ENCODE data around the gene HOXA13.

HOXA13 gene

DNA sequence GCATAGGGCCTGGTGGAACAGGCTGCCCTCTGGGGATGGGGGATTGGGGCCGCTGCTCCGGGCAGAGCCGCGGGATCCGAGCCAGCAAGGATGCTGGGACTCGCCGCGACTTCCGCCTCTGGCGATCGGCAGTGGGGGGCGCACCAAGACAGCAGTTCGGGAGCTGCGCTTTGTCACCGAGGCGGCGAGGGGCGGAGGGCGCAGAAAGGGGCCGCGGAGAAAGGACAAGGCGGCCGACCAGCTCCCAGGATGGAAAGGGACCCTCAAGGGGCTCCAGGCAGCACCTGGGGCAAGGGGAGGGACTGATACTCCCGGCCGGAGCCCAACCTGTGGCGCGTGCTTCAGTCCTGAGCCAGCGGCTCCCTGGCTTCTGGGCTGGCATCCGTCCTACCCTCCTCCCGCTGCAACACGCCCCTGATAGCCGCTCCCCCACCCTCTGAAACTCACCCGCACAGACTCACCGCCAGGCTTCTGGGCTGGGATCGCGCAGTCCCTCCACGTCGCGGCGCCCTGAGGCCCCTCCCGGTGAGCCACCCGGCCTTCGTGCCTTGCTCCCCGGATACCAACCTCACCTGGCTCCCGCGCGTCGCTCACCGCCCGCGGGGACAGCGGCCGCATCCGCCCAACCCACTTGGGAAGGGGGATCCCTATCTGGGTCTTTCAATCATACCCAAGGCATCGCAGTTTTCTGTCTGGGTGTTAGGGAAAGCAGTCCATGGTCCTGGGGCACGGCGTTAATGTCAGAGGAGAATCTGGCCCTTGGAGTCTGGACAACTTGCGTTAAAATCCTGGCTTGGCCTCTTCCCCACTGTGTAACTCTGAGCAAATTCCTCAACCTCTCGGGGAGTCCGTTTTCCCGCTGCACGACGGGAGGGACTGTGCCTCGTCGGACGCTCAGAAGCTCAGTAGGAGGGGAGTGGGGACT lies 35.8 kb upstream of the HOXA13 start:
- DNase-seq: peak; percentile 57

DNA sequence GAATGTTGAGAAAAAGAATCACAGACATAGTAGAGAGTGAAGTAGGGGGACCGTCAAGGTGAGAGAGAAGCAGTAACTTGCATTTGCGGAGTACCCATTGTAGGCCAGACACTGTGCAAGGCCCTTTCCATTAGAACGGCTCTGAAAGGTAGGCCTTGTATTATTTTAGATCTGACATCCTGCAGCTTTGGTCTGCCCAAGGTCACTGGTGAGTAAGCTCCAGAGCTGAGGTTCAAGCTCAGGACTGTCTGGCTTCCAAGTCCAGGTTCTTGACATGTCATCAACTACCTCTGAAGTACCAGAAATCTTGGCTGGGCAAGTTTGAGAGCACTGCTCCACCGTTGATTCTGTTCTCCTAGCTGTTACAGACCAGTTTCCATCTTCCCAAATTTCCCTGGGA lies 29.6 kb upstream of the HOXA13 start:
- DNase-seq: no peak

DNA sequence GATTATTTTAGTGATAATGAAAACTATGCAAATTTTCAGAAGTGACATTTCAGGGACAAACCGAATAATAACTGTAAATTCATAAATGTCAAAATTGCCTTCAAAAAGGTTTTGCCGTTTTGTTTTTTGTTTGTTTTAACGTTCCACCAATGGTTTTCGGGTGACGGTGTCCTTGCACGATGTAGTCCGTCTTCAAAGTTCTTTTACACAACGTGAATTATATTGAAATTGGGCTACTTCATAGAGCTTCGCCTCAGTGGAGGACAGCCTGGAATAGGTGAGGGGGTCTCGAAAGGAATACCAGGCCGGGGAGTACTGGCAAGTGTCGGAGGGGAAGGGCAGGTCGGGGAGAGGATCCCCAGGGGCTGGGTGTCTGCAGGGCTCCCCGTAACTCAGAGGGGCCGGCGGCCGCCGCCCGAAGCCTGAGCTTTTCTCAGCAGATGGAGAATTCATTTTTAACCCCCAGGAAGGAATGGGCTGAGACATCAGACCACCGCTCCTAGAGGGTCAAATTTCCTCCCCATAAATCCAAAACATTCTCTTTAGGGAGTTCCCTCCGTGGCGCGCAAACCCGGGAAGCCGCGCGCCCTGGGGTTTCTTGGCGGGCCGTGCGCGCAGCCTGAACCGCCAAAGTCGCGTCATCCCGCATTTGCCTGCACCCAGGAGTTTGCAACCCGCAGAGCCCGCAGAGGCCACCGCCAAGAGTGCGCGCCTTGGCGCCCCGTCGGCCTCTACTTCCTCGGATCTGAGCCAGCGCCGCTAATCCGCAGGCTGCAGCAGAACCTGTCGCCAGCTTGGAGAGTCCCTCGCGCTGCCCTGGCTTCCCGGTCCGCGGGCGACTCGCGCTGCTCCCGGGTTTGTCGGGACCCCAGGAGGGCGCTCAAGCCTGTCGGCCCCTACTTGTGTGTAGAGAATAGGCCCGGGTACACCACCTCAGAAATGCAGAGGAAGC lies 25.4 kb upstream of the HOXA13 start:
- DNase-seq: no peak

DNA sequence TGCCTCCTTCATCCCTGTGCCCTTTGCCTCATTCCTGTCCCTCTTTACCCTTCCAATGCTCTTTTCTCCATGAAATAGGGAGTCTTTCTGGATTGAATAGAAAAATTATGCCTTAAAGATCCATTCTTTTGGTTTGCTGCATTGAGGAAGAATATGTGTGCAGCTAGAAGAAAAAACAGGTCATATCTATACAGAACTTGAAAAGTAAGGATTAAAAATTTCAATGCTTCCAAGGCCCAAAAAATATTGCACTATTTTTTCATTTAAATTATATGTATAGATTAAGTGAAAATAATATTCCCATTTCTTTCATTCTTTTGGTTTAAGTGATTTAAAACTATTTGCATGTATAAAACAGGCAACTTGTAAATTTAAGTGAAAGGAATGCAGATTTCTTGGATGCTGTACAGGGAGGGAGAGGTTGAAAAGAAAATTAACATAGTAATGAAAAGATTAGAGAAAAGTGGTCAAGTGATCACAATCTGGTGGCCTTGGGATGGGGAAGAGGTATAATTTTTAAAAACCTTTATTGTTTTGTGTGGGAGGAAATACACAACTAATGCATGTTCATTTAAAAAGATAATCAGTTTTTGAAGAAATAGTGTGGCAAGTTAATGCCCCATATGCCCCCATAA lies 24.2 kb upstream of the HOXA13 start:
- no peak for DNase-seq

DNA sequence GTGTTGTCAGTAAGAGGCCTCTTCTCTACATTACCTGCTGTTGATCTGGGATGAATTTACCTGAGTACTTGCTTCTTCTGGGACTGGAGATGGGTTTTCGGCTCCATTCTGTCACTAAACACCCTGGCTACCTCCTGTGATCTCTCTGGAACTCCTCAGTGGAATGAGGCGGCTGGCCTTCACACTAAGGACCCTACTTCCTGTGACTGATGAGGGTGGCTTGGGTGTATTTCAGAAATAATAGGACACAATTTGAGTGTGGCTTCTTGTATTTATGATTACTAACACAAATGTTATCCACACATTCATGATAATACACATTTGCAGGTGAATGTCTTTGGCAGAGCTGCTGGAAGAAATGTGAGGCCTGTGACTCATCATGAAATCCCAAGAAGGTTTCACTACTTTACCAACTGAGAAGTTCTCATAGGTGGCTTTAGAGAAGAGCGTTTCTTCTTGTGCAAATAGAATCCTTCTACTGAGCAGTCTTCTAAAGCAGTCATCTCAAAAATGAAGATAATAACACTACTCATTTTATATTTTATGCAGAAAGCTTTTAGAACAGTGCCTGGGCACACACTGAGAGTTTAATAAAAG lies 21.4 kb upstream of the HOXA13 start:
- no peak for DNase-seq

DNA sequence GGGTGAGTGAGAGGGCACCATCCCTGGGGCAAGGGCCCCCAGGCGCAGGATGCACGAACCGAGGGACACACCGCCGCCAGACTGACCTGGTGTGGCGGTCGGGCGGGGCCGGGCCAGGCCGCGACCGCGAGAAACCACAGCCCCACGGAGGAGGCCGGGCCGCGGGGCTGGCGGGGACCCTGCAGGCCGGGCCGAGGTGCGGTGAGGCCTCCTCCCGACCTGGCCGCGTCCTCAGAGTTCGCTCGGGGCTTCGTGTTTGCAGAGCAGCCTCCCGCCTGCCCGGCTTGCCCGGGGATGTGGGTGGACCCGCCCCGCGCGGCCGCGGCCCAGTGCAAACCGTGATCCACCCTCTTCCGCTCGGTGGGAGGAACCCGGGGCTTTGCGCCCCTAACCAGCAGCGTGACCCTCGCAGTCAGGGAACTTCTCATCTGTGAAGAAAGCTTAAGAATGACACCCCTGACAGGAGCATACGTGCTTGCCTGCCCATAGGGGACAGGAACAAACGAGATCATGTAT lies 20.6 kb upstream of the HOXA13 start:
- no peak for DNase-seq

DNA sequence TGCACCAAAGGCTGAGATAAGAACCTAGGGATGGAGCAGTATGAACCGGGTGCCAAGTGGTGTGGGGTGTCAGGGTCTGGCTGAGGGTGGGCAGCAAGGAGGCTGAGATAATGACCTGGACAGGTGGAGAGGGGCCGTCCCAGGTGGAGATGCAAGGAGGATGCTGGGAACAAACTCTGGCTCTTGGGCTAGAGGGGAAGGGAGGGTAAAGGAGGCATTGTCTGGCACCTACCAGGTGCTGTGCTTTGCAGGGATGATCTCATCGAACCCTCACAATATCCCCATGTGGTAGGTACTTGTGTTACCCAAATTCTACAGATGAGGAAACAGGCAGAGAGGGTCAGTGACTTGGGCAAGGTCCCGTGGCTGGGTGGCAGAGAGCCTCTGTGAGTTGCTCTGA lies 19.9 kb upstream of the HOXA13 start:
- DNase-seq: no peak

DNA sequence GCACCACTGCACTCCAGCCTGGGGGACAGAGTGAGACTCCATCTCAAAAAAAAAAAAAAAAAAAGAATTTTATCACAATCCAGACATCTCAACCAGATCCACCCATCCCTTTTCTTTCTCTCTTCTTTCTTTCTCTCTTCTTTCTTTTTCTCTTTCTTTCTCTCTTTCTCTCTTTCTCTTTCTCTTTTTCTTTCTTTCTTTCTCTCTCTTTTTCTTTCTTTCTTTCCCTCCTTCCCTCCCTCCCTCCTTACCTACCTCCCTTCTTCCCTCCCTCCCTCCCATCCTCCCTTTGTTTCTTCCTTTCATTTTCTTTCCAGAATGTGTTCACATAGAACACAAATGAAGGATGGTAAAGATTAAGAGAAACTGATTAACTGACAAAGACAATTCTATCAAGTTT lies 18.1 kb upstream of the HOXA13 start:
- no peak for DNase-seq

DNA sequence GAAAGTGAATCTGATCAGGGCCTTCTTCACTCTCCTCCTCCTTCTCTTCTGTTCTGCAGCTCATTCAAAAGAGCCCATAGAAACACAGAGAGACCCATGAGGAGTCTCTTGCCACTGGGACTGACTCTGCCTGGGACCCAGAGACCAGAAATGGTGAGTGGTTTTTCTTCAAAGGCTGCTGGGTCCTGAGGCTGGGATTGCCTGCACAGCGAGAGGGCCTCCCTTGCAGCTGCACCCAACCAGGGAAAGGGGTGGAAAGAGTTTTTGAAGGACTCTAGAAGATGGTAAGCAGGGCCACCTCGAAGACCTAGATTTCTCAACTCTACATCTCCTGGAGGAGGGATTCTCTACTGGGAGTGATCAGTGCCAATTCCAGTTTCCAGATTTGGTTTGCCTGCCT lies 15.5 kb upstream of the HOXA13 start:
- no peak for DNase-seq

DNA sequence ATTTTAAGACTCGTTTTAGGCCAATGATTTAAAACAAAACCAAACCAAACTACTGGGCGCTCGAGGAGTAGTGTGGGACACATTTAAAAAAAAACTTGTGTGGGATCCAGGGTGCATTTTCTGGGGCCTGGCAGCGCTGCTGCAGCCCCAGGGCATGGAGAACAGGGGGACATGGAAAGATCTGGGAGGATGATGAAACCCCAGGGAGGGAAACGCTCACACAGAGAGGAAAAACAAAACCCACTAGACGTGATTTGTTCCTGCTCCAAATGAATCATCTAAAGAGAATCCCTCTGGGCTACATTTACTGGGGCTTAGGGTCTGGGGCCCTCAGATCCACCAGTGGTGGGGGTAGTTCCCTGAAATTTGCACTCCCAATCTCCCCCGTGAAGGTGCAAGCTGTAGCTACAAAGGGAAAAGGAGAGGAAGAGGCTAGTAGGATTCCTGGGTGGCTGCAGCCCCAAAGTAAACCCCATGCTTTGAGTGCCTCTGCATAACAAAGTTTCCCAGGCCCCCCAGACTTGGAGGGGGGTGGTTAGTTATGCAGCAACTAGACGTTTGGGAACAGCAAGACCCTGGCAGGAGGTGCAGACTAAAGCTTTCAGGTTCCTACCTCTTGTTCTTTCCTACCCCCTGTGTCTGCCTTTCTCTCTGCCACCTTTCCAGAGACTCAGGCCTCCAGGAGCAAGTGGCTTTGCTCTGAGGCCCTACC lies 14.5 kb upstream of the HOXA13 start:
- no peak for DNase-seq

DNA sequence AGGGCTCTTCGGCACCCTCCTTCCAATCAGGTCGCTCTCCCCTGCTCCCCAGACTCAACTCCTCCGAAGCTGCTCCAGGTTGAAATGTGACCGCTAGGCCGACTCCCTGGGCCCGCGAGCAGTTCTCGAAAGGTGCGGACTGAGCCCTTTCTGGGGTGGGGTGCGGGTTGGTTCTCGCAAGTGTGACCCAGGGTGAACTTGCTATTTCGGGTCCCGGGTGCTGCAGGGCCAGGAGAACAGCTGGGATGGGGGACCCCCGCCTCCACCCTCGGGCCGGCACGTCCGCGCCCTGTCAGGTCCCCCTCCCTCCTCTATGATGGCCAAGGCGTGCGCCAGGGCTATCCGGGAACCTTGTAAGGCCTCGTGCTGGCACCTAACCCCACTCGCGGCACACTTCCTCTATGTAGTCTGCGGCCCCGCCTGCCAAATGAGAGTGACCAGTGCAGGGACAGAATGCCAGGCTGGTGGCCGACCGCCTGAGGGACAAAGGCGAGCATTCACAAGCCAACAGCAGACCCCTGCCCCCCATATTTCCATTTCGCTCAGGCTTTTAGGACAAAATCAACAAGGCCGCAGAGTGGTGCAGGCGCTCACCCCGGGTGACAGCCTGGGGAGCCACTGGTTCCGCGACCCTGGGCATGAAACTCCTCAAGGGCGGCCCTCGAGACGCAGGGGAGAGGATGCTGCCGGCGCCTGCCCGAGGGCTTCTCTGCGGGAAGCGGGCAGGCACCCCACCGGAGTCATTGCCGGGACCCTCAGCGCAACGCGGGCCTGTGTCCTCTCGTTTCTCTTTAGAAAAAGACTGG lies 13.7 kb upstream of the HOXA13 start:
- DNase-seq: no peak

DNA sequence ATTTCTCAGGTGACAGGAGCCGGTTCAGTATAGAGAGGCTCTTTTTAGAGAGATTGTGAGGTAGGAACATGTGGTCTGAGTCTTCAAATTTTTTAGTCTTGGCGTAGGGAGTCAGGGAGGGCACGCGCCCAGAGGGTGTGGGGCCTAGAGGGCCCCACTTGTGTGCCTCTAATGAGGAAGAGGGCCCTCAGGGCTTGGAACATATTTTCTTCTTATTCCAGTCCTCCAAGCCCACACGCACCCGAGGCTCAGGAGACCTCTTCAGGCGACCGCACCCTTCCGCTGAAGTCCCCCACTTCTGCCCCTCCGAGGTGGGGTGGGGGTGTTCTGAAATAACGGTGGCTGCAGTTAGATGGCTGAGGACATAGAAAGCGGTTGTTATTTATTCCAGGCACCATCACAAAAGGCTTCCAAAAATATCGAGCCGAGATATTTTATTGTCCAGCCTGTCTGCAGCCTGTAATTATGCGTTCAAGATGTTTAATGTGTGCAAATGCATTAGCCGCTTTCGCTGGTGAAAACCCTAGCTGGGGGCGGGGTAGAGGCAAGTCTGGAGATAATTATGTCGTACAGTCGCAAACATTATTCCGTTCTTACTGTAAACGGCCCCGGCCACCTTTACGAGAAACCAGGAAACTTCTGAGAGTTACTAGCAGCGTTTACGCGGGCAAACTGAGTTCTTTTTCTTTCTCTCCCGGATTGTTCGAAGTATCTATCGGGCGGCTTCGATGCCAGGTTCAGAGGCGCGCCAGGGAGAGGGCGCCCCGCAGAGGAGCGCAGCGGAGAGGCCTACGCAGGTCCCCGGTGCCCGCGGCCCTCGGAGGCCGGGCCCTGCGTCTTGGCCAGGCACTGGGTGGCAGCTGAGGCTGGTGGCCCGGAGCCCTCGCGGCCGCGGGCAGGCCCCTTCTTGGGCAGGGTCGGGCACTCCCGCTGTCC lies 12.9 kb upstream of the HOXA13 start:
- DNase-seq: no peak

DNA sequence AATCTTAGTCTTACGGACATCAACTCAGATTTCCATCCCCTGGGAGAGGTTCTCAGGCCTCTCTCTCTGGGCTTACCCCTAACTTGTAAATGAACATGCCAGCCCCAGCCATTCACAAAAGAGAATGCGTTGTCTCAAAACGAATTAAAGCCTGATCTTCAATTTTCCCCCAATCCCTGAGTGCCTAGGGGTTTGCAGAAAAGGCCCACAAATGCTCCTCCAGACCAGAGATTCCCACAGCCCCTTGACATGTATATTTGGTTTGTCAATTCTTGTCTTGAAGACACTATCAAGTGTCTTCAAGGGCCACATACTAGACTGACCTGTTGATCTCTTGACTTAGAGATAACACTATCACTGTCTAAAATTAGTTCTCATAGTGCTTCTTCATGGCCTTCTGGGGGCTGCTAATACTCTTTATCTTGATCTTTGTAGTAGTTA lies 11.9 kb upstream of the HOXA13 start:
- DNase-seq: no peak

DNA sequence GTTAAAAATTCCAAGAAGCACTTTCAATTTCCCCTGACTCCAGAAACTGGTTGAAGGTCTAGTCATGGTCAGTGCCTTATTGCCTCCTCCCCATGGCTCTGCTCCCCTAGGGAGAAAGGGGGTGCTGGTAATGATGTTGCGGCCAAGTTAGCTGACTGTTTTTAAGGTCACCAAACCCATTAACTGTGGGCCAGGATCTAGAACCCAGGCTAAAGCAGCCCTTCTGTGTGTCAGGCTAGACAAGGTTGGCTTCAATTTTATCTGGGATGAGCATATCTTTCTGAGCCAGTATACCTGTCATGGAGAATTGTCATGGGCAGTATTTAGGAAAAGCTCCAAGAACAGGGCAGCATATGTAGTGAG lies 11.2 kb upstream of the HOXA13 start:
- no peak for DNase-seq

DNA sequence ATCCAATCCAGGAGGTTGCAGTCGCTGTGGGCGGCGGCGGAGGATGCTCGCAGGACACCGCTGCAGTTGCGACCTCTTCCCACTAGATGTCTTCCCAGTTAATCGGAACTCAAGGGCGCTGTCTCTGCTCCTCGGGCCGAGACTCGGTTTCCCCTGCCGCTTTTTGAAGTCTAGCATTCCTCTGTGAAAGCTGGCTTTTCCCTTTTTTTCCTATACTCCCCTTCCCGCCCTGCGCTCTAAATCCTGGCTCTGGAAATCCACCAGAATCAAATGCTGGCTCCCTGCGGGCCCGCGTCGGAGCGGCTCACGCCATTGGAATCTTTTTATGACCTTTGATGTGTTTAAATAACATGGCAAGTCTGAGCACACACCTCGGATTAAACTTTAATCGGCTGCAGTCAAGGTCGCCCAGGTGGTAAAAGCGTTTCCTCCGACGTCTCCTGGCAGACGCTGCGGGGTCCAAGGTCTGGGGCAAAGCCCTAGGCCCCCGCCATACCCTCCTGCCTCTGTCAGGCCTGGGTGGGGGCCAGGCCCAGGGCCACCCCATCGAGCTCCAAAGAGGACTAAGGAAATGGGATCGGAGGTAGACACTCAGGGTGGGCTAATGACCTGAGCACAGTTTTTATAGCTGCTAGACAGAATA lies 10.7 kb upstream of the HOXA13 start:
- peak; percentile 69 for DNase-seq

DNA sequence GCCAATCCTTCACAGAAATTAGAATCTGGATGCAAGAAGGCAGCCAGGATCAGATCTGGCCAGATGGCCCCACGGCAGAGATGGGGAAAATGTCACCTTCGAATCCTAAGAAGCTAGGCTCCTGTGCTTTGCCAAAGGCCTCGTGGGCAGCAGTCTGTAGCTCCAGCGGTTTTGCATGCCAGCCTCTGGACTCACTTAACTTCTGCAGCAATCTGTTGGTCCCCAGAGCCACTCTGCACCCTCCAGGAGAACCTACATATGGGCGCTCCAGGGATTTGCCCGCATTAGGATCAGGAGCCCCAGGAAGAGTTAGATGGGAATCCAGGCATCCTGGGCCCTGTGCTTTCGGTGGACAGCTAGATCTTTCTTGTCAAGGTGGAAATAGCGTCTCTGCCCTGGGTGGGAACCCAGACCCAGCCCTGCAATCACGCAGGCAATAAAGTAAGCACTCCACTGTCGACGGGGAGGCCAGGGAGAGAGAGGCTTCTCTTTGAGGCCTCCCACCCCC lies 10.1 kb upstream of the HOXA13 start:
- no peak for DNase-seq

DNA sequence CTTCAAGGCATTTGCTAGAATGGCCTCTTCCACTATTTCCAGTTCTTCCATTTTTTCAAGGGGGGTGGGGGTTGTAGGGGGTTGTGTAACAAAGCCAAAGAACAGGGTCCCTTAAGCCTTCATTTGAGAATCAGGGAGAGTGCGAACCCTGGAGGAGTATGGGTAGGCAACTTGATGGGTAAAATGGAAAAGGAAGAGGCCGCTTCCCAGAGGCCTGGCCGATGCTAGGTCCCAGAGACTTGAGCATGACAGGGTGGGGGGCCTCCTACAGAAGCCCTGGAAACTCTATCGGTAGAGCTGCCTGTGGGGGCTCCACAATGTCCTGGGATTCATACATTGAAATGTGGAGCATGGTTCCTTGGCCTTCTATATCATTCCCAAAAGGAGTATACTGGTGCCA lies 9.1 kb upstream of the HOXA13 start:
- DNase-seq: no peak

DNA sequence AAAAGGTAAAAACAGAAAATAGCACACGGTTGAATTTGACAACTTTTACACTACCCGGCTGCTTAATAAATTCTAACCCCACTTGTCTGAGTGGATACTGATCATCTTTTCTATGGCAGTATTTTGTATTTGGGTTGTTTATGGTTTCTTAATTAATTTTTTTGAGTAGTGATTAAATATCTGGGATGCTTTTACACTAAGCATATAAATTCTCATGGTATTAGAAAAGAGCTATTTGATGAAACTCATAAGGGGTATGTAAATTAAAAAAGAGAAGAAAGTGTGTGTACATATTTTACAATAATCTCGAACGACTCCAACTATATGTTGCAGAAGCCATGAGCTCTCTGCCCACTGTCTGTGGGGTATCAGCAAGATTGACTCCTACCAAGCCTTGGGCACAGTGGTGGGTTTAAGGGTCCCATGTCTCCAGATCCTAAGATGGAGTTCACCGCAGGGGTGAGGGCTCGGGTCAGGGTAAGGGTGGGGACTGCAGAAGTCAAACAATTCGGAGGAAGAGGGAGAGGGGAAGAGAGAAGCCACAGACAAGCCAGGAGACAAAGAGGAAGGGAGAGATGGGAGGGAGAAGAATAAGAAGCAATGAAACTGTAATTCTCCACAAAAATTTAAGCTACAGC lies 7.6 kb upstream of the HOXA13 start:
- DNase-seq: no peak

All from hematopoietic multipotent progenitor cell treated with erythropoietin and hydrocortisone succinate and interleukin-3 and kit ligand, for 4 days (in vitro differentiated cells).